Adrenal gland (tissue), 5 donors: Measurements from ENCODE around the gene PTX3.

Experiments
- CTCF ChIP-seq, 6 experiments: fragments of 450-650 bp in 4 of 6; fragments of 200-600 bp in 2 of 6; sonication (generic) in 1 of 6; IDR thresholded peaks; 1 replicate in 5 of 6; 2 replicates in 1 of 6; pipeline versions ENCODE4 v1.5.1 to v1.8.0; 2016 to 2021; ENCODE audit warnings: antibody characterized with exemption in 6 of 6, mild to moderate bottlenecking in 2 of 6, moderate library complexity in 1 of 6
- POLR2A ChIP-seq, 2 donors: fragments of 450-650 bp; IDR thresholded peaks; one replicate each; pipeline ENCODE4 v1.6.1; 2017; ENCODE audit warnings: antibody characterized with exemption in 2 of 2, mild to moderate bottlenecking in 2 of 2, moderate library complexity in 1 of 2
- donor health status: DM: no; HTN: no; CAD: no.

DNA sequence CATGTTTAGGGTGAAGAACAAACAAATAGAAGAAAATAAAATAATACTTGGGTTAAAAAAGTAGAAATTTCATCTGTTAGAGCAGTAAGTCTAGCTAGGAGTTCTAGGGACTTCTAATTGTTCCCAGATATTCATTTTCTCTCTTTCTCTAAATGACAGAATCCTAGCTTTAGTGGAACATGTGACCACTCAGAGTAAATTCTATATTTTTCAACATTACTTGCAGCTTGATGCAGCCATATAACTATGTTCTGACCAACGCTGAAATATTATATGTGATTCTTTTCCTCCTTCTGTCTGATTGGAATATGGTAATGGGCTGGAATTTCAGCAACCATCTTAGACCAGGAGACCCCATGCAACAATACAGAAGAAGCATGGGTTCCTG lies 8.1 kb downstream of the PTX3 start:
- TF ChIP-seq POLR2A (IDR thresholded peaks at IDR 0.05) (no peak), CTCF (IDR thresholded peaks at IDR 0.05) (no peak)
